Activated CD8-positive, alpha-beta memory T cell treated with anti-CD3 and anti-CD28 coated beads, Interleukin-2, amount 50 U/mL, for 24 hours (primary cell): ENCODE data around the gene TEX51.

Experiments used
- DNase-seq: peaks from one replicate; pipeline ENCODE4 v3.0.0-alpha.2; 2020; ENCODE audit errors: extremely low read depth

The TEX51 gene

DNA sequence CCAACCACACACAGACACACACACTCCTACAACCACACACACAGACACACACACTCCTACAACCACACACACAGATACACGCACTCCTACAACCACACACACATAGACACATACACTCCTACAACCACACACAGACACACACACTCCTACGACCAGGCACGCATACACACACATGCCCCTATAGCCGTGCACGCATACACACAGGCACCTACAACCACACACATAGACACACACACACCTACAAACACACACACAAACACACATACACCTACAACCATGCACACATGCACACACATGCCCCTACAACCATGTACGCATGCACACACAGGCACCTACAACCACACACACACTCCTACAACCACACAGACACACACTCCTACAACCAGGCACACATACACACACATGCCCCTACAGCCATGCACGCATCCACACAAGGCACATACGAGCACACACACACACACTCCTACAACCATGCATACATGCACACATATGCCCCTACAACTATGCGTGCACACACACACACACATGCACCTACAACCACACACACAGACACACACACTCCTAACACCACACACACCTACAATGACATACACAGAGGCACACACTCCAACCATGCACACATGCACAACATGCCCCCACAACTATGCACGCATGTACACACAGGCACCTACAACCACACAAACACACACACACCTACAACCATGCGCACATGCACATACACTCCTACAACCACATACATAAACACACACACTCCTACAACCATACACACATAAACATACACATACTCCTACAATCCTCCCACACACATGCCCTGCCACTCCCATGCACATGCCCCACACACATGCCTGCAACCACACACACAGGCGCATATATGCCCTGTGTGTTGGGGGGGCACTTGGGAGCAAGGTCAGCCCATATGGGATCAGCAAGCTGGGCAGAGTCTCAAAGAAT is 19.1 kb upstream of the TEX51 start:
- no peak for DNase-seq

DNA sequence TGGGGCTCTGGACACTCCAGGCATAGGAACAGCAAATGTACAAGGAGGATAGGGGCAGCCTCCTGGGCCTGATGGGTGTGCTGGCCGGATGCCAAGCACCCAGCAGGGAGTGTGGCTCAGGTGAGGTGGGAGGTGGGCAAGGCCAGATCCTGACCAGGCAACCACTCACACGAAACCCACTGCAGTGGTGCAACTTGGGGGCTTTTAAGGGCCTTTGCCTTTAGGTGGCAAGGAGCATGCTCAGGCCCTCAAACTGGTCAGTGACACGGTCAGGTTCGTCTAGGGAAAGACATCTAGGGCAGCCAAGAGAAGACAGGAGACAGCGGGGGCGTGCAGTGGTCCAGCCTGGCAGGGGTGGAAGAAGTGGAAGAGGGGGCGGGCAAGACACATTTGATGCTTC is 18.4 kb upstream of the TEX51 start:
- no peak for DNase-seq

DNA sequence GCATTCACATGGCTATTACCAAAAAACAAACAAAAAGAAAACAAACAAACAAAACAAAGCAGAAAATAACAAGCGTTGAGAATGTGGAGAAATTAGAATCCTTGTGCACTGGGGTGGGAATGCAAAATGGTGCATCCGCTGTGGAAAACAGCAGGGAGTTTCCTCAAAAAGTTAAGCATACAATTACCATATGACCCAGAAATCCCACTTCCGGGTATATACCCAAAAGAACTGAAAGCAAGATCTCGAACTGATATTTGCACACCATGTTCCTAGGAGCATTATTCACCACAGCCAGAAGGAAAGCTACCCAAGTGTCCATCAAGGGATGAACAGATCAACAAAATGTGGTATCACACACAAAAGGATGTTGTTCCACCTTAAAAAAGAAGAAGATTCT is 17.9 kb upstream of the TEX51 start:
- no peak for DNase-seq

DNA sequence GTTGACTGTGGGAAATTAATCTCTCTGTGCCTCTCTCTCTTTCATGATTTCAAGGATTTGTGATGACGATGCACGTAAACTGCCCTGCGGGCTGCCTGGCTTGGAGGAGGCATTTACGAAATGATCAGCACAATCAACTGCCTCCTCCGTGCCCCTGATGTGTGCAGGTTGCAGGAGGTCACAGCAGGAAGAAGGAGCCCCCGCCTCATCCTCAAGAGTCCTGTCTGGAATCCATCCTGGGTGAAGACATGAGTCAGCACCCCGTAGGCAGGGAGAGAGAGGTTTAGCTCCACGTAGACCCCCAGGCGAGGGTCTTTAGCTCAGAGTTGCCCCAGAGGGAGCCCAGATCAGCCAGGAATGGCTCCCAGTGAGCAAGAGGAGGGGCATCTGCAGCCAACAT is 17.1 kb upstream of the TEX51 start:
- no peak for DNase-seq

DNA sequence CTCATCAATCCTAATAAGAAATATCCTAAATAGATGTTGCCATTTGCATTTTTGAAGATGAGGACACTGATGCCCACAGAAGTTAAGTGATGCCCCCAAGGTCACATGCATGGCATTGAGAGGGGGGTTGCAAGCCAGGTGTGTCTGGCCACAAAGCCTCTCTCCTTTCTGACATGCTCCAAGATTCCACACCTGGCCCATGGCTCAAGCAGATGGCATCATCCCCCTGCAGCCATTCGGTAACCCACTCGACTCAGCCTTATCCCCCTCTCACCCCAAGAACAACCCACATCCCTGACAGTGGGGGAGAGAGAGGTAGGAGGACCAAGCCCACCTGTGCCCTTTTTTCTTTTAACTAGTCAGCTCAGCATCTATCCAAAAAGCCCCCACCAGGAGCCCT is 16.5 kb upstream of the TEX51 start:
- no peak for DNase-seq

DNA sequence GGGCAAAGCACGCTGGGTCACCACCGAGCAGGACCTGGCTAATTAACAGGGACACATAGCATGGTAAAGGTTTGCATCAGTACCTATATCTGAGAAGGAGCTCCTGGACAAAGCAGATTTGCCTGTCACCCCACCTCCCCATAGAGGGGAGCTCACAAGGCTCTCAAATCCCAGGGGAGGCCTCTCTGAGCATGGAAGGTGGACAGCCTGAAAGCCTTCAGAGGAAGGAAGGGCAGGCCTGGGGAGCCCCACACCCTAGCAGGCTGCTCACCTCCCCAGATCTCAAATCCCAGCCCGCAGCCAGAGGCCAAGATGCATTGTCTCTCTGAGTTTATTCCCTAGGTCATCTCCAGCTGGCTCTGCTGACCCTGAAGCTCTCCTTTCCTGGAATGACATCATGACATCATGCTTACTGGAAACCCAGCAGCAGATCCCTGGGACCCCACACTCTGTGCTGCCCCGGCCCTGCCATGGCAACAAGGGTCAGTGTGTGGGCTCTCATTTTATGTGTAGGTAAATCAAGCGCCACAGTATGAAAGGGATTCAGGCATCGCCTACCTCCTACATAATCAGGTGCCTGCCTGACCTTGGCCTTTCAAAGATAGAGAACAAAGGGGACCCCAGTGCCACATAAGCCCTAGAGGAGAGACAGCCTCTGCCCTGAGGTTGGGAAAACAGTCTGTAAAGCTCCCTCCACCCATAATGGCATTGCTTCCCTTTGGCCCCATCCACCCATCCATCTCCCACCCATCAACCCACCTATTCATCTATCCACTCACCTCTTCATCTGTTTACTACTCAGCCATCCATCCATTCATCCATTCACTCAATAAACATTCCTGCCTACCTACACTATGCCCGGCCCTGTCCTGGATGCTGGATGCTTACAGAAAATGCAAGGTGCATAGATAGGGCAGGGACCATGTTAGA is 15.7 kb upstream of the TEX51 start:
- no peak for DNase-seq

DNA sequence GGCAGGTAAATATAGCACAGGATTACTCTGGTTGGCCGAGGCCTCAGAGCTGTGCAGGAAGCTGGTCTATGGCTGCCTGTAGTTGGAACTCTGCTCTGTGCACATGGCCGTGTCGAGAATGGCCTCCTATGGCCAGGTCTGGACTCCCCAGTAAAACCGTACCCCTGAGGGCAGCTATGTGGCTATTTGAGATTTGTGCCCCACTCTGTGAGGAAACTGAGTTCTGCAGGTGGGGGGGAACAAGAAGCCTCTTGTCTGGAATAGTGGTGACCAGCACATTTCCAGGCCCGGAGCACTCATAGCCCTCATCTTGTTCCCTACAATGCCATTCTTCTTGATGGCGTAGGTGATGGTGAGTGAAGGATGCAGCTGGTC is 15.0 kb upstream of the TEX51 start:
- DNase-seq, result no peak

DNA sequence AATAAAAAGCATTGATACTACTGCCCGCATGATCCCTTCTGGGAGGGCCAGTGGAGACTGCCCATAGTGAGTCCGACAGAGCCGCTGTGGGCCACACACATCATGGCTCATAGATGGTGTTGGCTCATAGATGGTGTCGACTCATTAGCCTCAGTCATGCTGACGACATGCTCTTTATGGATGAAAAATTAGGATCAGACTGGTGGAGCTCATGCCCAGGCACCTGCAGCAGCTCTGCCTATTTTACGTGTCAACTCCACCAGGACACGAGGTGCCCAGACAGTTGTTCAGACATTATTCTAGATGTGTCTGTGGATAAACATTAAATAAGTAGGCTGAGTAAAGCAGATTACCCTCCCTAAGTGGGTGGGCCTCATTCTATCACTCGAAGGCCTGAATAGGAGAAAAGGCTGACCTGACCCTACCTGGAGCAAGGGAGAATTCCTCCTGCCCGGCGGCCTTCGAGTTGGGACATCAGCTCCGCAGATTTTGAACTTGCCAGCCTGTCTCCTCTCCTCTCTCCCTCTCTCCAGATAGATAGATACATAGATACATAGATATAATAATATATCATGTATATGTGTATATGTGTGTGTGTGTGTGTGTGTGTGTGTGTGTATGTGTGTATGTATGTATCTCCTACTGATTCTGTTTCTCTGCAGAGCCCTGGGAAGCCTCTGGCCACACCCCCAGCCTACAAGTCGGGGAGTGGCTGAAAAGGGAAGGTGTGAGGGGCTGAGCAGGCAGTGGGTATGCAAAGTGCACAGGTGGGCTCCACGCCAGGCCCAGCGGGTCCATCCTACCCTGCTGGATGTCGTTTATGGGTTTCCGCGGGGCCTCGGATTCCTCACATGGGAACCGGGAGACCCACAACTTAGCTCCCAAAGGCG is 13.6 kb upstream of the TEX51 start:
- no peak for DNase-seq

DNA sequence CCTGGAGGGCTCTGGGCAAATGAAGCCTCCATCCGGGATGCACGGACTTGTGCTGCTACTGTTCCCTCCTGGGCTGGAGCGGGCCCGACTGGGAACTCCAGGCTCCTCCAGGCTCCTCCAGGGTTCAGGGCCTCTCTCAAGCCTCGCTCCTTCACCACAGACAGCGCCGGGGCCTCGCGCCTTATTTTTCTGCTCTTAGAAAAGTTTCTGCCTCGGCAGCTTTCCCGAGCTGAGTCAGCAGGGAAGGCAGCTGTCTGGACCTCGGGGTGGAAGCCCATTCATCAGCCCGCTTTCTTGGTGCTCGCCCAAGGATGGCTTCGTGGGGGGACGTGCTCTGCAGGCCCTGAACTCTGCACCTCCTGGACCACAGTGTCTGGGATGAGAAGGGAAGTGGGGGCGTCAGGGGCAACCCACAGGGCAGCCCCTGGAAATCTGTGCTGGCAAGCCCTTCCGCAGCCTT is 12.9 kb upstream of the TEX51 start:
- DNase-seq, result no peak

DNA sequence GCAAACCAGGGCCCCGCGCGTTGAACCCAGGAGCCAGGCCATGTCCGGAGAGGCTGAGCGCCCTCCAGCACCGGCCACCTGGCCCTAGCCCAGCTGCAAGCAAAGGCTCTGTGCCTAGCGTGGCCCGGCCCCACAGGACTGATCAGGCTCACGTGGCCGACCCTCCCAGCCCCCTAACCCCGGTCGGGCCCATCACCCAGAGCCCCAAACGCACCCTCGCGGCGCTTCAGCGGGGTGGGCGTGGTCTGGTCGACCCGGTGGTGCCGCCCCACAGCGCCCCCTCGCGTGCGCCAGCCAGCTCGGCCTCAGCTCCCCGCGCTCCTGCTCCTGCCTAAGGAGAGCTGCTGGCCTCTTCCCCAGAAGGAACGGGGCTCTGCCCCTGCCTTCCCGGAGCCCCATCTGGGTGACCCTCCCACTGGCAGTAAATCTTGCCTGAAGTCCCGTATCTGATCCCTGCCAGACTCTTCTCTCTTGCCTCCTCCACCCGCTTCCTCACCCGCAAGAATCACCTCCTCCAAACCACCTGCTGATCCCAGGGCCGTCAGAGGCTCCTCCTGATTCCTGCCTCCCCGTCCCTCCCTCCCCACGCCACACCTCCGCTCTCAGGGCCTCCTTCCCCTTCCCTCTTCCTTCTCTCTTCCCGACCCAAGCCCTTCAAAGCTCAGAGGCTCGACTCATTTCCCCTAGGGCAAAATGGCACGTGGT is 12.3 kb upstream of the TEX51 start:
- peak; percentile 23 for DNase-seq

DNA sequence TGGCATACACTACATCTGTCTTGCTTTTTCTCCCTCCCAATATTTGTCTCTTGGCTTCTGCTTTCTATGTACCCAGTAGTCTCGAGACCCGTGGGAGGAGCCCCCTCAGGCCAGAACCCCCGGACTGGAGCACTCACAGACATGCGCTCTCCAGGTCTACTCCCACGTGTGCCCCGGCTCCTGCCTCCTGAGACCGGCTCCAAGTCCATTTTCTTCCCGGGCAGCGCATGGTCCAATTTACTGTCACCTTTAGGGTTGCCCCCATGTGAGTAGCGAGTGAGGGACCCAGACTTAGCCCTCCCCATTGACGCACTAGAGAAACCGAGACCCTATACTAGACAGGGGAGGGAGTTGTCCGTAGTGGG is 11.8 kb upstream of the TEX51 start:
- no peak for DNase-seq

DNA sequence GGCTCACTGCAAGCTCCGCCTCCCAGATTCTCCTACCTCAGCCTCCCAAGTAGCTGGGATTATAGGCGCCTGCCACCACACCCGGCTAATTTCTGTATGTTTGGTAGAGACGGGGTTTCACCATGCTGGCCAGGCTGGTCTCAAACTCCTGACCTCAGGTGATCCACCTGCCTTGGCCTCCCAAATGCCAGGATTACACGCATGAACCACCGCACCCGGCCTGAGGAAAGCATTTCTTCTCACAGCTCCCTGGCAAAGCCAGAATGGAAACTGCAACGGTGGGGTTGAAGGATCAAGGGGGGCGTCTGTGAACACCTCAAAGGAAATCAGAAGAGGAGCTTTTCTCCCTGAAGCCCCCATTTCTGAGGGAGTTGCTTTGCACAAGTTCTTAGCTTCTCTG is 11.2 kb upstream of the TEX51 start:
- no peak for DNase-seq

DNA sequence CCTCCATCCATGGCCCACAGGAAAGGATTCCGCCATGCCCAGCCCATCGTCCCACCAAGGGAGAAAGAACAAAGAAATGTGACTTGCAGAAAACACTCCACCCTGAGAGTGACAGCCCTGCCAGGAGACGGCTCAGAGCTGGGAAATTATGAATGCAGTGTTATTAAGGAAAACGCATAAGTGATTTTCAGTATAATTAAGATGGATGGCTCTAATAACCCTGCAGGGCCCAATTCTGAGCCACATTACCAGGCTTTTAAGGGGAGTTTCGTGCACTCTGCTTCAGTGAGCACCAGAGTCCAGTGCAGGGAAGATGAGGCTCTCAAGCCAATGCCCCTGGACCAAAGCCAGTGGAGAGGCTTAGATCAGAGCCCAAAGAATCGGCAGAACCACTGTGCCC is 10.6 kb upstream of the TEX51 start:
- no peak for DNase-seq

DNA sequence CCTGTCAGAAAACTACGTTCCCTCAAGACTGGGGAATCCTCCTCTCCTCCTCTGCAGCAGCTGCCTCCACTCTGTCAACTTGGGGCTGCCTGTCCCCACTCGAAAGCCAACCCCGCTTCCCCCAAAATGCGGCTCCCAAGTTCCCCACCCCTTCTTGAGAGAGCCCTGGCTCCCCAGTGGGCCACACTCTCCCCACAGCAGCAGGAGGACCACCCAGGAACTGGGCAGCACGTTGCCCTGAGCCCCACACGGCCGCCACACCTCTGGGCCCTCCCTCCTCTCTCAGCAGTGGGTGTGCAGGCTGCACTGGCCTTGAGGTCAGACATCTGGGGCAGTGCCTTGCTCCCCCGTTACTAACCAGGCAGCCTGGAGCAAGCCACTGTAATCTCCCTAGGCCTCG is 9.6 kb upstream of the TEX51 start:
- no peak for DNase-seq

DNA sequence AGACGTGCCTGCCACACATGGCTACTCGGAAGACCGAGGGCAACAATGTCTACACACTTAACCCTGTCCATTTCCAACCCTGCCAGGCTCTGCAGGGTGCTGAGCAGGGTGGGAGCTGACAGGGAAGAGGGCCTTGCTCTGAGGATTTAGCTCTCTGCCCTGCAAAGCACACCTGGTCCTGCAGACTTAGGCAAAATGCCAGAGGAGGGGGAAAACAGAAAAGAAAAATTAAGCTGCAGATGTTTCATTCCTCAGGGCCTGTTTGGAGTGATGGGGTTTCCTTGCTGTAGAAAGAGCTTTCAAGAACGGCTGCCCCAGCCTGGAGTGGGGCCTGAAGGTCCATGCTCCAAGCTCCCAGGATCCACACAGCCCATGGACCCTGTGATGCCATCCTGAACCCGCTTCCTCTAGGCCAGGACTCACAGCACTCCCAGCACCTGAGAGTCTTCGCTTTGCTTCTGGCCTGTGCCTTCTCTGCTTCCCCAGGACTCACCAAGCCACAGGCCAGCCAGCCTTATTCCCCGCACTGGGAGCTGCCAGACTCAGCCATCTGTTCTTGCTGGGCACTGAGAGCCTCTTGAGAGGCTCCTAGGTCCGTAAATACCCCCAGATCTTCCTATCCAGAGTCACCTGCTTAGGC is 9.1 kb upstream of the TEX51 start:
- DNase-seq, result no peak

DNA sequence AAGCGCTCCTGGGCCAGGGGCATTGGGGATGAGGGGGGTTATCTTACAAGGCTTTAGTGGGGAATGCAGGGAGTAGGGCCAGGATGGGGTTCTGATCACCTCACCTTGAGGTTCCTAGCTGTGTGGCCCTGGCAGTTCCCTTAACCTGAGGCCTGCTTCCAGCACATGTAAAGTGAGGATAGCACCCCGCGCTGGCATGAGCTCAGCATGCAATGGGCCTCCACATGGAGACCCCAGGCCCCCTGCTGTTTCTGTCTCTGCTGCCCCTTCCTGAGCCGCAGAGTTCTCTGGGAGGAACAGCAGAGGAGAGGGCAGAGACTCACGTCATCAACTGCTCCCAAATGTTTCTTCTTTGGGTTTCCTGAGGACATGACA is 8.6 kb upstream of the TEX51 start:
- no peak for DNase-seq

DNA sequence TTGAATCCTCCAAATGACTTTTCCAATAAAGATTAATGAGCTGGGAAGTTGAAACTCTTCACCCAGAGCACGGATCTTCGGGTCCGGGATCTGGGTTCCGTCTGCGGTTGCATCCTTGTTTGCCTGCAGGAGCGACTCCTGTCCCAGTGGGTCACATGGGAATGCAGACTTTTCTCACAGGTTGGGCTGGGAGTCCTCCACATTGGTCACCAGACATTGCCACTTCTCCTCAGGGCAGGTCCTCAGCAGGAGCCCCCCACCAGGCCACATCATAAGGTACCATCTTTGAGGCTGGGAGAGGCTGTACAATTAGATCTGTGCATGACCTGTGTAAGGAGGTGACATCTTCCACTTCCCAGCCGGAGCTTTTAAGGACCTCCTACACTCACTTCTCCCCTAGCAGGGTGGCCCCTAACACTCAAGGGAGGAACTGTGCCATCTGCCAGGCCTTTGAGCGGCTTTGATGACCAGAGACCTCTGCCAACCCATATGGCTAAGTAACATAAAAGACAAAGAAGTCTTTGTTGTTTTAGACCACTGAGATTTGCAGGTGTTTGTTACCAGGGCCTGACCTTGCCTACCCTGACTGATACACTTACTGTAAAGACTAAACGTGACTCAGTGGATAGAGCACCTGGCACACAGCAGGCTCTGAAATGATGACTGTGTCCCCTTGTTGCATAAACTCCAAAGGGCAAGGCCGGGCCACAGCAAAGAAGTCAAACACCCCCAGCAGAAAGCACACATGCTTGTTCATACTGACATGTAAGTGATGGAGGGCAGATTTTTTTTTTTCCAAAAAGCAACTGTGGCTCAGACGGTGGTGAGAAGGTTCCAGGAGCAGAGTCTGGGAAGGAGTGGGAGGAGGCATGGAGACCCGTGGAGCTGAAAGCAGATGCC is 7.9 kb upstream of the TEX51 start:
- no peak for DNase-seq

DNA sequence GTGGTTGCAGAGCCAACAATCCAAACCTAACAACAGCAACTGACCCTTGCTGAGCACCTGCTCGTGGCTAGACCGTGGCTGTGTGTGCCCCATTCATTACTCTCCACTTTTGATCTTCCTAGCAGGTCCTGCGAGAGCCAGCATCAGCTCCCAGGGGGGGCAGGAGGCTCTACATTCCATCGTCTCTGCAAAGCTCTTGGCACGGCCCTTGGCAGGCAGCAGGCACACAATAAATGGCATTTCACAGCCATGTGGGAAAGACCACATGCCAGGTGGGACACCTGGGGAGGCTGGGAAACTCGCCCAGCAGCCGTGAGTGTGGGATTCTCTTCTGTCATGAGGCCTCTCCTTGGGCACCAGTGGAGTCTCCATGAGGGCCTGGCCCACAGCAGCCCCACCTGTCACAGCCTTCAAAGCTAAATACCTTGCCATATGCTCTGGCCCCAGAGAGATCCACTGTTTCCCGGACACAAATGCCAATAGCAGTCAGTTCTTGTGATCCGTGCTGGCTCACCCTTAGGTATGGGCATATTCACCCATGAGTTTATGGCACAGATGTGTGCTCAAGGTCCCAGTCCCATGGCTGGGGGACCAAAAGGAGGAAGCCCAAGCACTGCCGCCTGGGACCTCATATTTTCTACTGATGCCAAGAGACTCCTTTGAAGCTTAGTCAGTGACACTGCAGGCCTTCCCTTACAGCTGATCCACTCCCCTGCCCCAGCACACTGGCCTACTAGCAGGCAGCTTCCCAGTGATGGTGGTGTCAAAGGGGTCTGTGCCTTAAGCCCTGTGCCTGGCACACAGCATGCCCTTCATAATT is 6.8 kb upstream of the TEX51 start:
- no peak for DNase-seq

DNA sequence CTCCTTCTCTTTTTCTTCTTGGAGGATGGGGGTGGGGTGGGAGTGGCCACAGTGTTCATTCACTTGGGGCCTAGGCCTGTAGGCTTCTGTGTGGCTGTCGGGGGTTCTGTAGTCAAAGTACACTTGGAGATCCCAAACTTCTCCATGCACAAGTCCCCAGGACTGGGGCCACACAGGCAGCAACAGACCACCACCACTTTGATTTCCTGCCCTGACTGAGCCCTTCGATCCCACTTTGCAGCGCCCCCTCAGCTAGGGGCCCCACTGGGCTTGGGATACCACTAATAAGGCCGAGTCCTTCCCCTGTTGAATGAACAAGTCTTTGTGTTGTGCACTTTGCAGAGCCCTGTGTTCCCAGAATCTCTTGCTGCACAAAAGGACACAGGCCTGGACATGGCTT is 5.5 kb upstream of the TEX51 start:
- no peak for DNase-seq
